Measurements from ENCODE around the gene NELFE.

DNA sequence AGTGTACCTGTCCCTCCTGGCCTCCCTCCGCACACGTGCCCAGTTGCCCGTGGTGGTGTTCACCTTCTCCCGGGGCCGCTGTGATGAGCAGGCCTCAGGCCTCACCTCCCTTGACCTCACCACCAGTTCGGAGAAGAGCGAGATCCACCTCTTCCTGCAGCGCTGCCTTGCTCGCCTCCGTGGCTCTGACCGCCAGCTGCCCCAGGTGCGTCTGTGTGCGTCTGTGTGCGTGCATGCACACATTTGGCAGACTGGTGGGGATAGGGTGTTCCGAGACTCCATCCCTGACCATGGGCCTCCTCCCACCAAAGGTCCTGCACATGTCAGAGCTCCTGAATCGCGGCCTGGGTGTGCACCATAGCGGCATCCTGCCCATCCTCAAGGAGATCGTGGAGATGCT lies 5.2 kb upstream of the NELFE start:
- TF ChIP-seq POLR2A (IDR thresholded peaks at IDR 0.05) = no peak
- TF ChIP-seq, protein P1, sequence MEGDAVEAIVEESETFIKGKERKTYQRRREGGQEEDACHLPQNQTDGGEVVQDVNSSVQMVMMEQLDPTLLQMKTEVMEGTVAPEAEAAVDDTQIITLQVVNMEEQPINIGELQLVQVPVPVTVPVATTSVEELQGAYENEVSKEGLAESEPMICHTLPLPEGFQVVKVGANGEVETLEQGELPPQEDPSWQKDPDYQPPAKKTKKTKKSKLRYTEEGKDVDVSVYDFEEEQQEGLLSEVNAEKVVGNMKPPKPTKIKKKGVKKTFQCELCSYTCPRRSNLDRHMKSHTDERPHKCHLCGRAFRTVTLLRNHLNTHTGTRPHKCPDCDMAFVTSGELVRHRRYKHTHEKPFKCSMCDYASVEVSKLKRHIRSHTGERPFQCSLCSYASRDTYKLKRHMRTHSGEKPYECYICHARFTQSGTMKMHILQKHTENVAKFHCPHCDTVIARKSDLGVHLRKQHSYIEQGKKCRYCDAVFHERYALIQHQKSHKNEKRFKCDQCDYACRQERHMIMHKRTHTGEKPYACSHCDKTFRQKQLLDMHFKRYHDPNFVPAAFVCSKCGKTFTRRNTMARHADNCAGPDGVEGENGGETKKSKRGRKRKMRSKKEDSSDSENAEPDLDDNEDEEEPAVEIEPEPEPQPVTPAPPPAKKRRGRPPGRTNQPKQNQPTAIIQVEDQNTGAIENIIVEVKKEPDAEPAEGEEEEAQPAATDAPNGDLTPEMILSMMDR (IDR thresholded peaks at IDR 0.05) = no peak

All from lower leg skin (tissue), 3 donors.